Measurements from ENCODE around the gene TPPP3.

TPPP3 gene

GRCh38 chr16:67404740-67405226 is 11.5 kb upstream of the TPPP3 start:
- DNase-seq (ENCODE audit: low spot score): no peak

GRCh38 chr16:67403976-67404555 is 10.8 kb upstream of the TPPP3 start:
- no peak for DNase-seq (ENCODE audit: low spot score)

- DNase-seq (ENCODE audit: low spot score): no peak
Observed at GRCh38 chr16:67400901-67401300, 7.6 kb upstream of the TPPP3 start.

- no peak for DNase-seq (ENCODE audit: low spot score)
Observed at GRCh38 chr16:67399749-67400704, 6.7 kb upstream of the TPPP3 start.

- DNase-seq (ENCODE audit: low spot score): no peak
Observed at GRCh38 chr16:67399218-67399733, 6.0 kb upstream of the TPPP3 start.

GRCh38 chr16:67398546-67399217 is 5.4 kb upstream of the TPPP3 start:
- DNase-seq (ENCODE audit: low spot score): no peak

GRCh38 chr16:67397812-67398545 is 4.7 kb upstream of the TPPP3 start:
- DNase-seq (ENCODE audit: low spot score): no peak

- no peak for DNase-seq (ENCODE audit: low spot score)
Observed at GRCh38 chr16:67397036-67397801, 3.9 kb upstream of the TPPP3 start.

GRCh38 chr16:67396159-67397035 is 3.1 kb upstream of the TPPP3 start:
- DNase-seq (ENCODE audit: low spot score): peak; percentile 50

- no peak for DNase-seq (ENCODE audit: low spot score)
Observed at GRCh38 chr16:67395458-67396158, 2.3 kb upstream of the TPPP3 start.

- no peak for DNase-seq (ENCODE audit: low spot score)
Observed at GRCh38 chr16:67395105-67395457, 1.8 kb upstream of the TPPP3 start.

GRCh38 chr16:67394155-67395104 is 1.1 kb upstream of the TPPP3 start:
- DNase-seq (ENCODE audit: low spot score): no peak

GRCh38 chr16:67393788-67394154 is 473 bp upstream of the TPPP3 start:
- DNase-seq (ENCODE audit: low spot score): no peak

GRCh38 chr16:67392301-67393059 is 818 bp downstream of the TPPP3 start:
- no peak for DNase-seq (ENCODE audit: low spot score)

GRCh38 chr16:67391424-67392300 is 1.6 kb downstream of the TPPP3 start:
- no peak for DNase-seq (ENCODE audit: low spot score)

GRCh38 chr16:67390816-67391423 is 2.4 kb downstream of the TPPP3 start:
- no peak for DNase-seq (ENCODE audit: low spot score)
